OCI-LY1 (cell line): ENCODE results near the gene C11orf97.

Experiments used
- CTCF ChIP-seq: fragments of 200-600 bp; sonication (generic), shearing (Covaris generic); IDR thresholded peaks from 2 replicates; pipeline ENCODE4 v1.5.1; 2017; ENCODE audit warnings: mild to moderate bottlenecking, antibody characterized with exemption, low read length, moderate library complexity, mixed read lengths
- EZH2 ChIP-seq: fragments of 200-600 bp; sonication (generic), shearing (Covaris generic); IDR thresholded peaks from 2 replicates; pipeline ENCODE4 v1.8.0; 2017; ENCODE audit warnings: borderline replicate concordance, mixed run types, mild to moderate bottlenecking, antibody characterized with exemption, low read length, moderate library complexity, mixed read lengths

GRCh38 chr11:94526645-94527438 lies 14.6 kb downstream of the C11orf97 start:
- no peak for TF ChIP-seq CTCF
- TF ChIP-seq EZH2: no peak
